ENCODE results near the gene MTX1.
"Not testable (repeated sequence)": the region's sequence is repeated elsewhere in the genome, so short reads cannot be mapped to it uniquely, and the experiment has no call there.

The MTX1 gene

GRCh38 chr1:155189926-155190325 lies 18.6 kb upstream of the MTX1 start:
- not testable (repeated sequence) for DNase-seq (ENCODE audit: low read depth)

GRCh38 chr1:155191904-155192303 lies 16.6 kb upstream of the MTX1 start:
- no peak for DNase-seq (ENCODE audit: low read depth)

- DNase-seq (ENCODE audit: low read depth) = no peak
These were observed 15.9 kb upstream of the MTX1 start for GRCh38 chr1:155192346-155193274.

GRCh38 chr1:155193275-155193990 lies 15.1 kb upstream of the MTX1 start:
- peak; percentile 60 for DNase-seq (ENCODE audit: low read depth)

- not testable (repeated sequence) for DNase-seq (ENCODE audit: low read depth)
These were observed 14.6 kb upstream of the MTX1 start for GRCh38 chr1:155193991-155194240.

GRCh38 chr1:155195201-155196102 lies 13.0 kb upstream of the MTX1 start:
- no peak for DNase-seq (ENCODE audit: low read depth)

- DNase-seq (ENCODE audit: low read depth) = no peak
These were observed 12.2 kb upstream of the MTX1 start for GRCh38 chr1:155196103-155196892.

- no peak for DNase-seq (ENCODE audit: low read depth)
These were observed 11.4 kb upstream of the MTX1 start for GRCh38 chr1:155196893-155197638.

GRCh38 chr1:155197901-155198546 lies 10.5 kb upstream of the MTX1 start:
- no peak for DNase-seq (ENCODE audit: low read depth)

GRCh38 chr1:155198547-155198906 lies 10.0 kb upstream of the MTX1 start:
- DNase-seq (ENCODE audit: low read depth) = no peak

GRCh38 chr1:155199792-155200191 lies 8.7 kb upstream of the MTX1 start:
- no peak for DNase-seq (ENCODE audit: low read depth)

- no peak for DNase-seq (ENCODE audit: low read depth)
These were observed 7.6 kb upstream of the MTX1 start for GRCh38 chr1:155200920-155201319.

GRCh38 chr1:155202198-155202597 lies 6.3 kb upstream of the MTX1 start:
- no peak for DNase-seq (ENCODE audit: low read depth)

- no peak for DNase-seq (ENCODE audit: low read depth)
These were observed 5.6 kb upstream of the MTX1 start for GRCh38 chr1:155202731-155203515.

GRCh38 chr1:155205035-155205434 lies 3.5 kb upstream of the MTX1 start:
- DNase-seq (ENCODE audit: low read depth) = no peak

GRCh38 chr1:155205969-155206593 lies 2.4 kb upstream of the MTX1 start:
- no peak for DNase-seq (ENCODE audit: low read depth)

- peak; percentile 65 for DNase-seq (ENCODE audit: low read depth)
These were observed 1.3 kb upstream of the MTX1 start for GRCh38 chr1:155206891-155207805.
